HEK293 (cell line): ENCODE measurements around the gene GAS7.

ENCODE experiments used
- CTCF ChIA-PET: fragments of 350-600 bp; formaldehyde crosslinking; extraction: SDS; loops from one replicate; lab custom pipeline; 2021; ENCODE audit warnings: antibody characterized with exemption; lab: Yijun Ruan, JAX
- POLR2A ChIA-PET: fragments of 300-600 bp; formaldehyde crosslinking; extraction: SDS; loops from one replicate; lab custom pipeline; 2020; ENCODE audit warnings: antibody characterized with exemption, inconsistent platforms; lab: Yijun Ruan, JAX
- H3K27ac ChIP-seq: fragments of 200-500 bp; sonication (Bioruptor generic); 2 replicates; pipeline ENCODE4 v1.5.1; 2014; ENCODE audit warnings: low read depth, low read length, control low read depth, inconsistent platforms; ENCODE audit errors: extremely low read depth
- H3K36me3 ChIP-seq, 2 experiments: fragments of 200-500 bp in 1 of 2; sonication (Bioruptor generic) in 1 of 2; 1 replicate in 1 of 2; 2 replicates in 1 of 2; pipeline ENCODE4 v1.5.1; 2014 to 2017; ENCODE audit warnings: inconsistent platforms in 2 of 2, low read length in 2 of 2; ENCODE audit not compliant: control insufficient read depth in 2 of 2, insufficient read depth in 1 of 2
- H3K4me1 ChIP-seq: fragments of 200-500 bp; sonication (Bioruptor generic); 2 replicates; pipeline ENCODE4 v1.5.1; 2014; ENCODE audit warnings: mild to moderate bottlenecking, low read length, inconsistent platforms; ENCODE audit not compliant: control insufficient read depth, insufficient read depth
- H3K4me3 ChIP-seq: 2 replicates; pipeline ENCODE4 v1.5.1; 2011; ENCODE audit warnings: low read depth, mild to moderate bottlenecking, control low read depth, low read length, moderate library complexity
- H3K9me3 ChIP-seq: fragments of 200-500 bp; sonication (Bioruptor generic); 2 replicates; pipeline ENCODE4 v1.5.1; 2014; ENCODE audit warnings: low read depth, low read length, inconsistent platforms; ENCODE audit not compliant: control insufficient read depth, insufficient read depth
- GLI4 ChIP-seq: fragments of 450-650 bp; formaldehyde crosslinking; IDR thresholded peaks from 2 replicates; pipeline ENCODE4 v1.5.1; 2016; ENCODE audit warnings: missing biosample characterization, missing genetic modification characterization
- GLIS2 ChIP-seq: fragments of 450-650 bp; formaldehyde crosslinking; IDR thresholded peaks from 2 replicates; pipeline ENCODE4 v1.5.1; 2016; ENCODE audit warnings: missing biosample characterization, missing genetic modification characterization
- HOXA7 ChIP-seq: sonication (generic); formaldehyde crosslinking; IDR thresholded peaks from 2 replicates; pipeline ENCODE4 v1.8.1; 2022; ENCODE audit warnings: missing genetic modification reagents, borderline replicate concordance
- ZBTB44 ChIP-seq: fragments of 450-650 bp; IDR thresholded peaks from 2 replicates; pipeline ENCODE4 v1.5.1; 2018; ENCODE audit warnings: missing biosample characterization, mild to moderate bottlenecking, missing genetic modification characterization
- ZBTB8A ChIP-seq: fragments of 450-650 bp; formaldehyde crosslinking; IDR thresholded peaks from 2 replicates; pipeline ENCODE4 v1.5.1; 2016; ENCODE audit warnings: missing biosample characterization, missing genetic modification characterization
- ZNF132 ChIP-seq: fragments of 450-650 bp; formaldehyde crosslinking; IDR thresholded peaks from 2 replicates; pipeline ENCODE4 v1.5.1; 2017; ENCODE audit warnings: missing biosample characterization, missing genetic modification characterization, borderline replicate concordance
- ZNF140 ChIP-seq: fragments of 450-650 bp; formaldehyde crosslinking; IDR thresholded peaks from 2 replicates; pipeline ENCODE4 v1.5.1; 2016; ENCODE audit warnings: missing biosample characterization, missing genetic modification characterization
- ZNF202 ChIP-seq: fragments of 450-650 bp; formaldehyde crosslinking; IDR thresholded peaks from 2 replicates; pipeline ENCODE4 v1.5.1; 2016; ENCODE audit warnings: missing biosample characterization, missing genetic modification characterization, borderline replicate concordance
- ZNF324 ChIP-seq: fragments of 450-650 bp; formaldehyde crosslinking; IDR thresholded peaks from 2 replicates; pipeline ENCODE4 v1.5.1; 2016; ENCODE audit warnings: missing biosample characterization, missing genetic modification characterization
- ZNF571 ChIP-seq: fragments of 450-650 bp; formaldehyde crosslinking; IDR thresholded peaks from 2 replicates; pipeline ENCODE4 v1.5.0; 2017; ENCODE audit warnings: missing biosample characterization, missing genetic modification characterization
- ZNF776 ChIP-seq: fragments of 450-650 bp; formaldehyde crosslinking; IDR thresholded peaks from 2 replicates; pipeline ENCODE4 v1.5.0; 2017; ENCODE audit warnings: missing biosample characterization, missing genetic modification characterization, borderline replicate concordance
- ZNF785 ChIP-seq: fragments of 450-650 bp; formaldehyde crosslinking; IDR thresholded peaks from 2 replicates; pipeline ENCODE4 v1.5.1; 2016; ENCODE audit warnings: missing biosample characterization, missing genetic modification characterization
- TF ChIP-seq, protein P1 (sequence below): fragments of 450-650 bp; formaldehyde crosslinking; IDR thresholded peaks from 2 replicates; pipeline ENCODE4 v1.5.1; 2016; ENCODE audit warnings: missing biosample characterization, missing genetic modification characterization
- TF ChIP-seq, protein P2 (sequence below): fragments of 450-650 bp; formaldehyde crosslinking; IDR thresholded peaks from 2 replicates; pipeline ENCODE4 v1.5.1; 2016; ENCODE audit warnings: missing biosample characterization, missing genetic modification characterization
- TF ChIP-seq, protein P3 (sequence below): IDR thresholded peaks from 2 replicates; pipeline ENCODE4 v1.6.1; 2011; ENCODE audit warnings: mild to moderate bottlenecking, low read depth, low read length, borderline replicate concordance

Gene GAS7

DNA sequence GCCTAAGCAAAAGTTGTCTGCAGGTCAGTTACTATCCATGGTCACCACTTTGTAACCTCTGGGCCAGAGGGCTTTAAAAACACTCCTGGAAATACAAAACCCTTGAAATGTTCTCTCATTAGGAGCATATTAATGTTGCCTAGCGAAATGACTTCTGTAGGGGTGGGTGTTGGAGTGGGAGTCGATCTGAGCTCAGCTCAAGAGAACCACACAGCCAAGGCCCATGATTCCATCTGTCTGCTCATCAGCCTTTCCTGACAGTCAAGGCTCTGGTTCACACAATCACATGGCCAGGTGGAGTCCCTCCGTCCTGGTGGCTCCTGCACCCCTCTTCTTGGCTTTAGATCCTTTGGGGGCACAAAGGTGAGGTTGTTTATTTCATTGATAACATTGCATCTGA lies 320.1 kb downstream of the GAS7 start:
- Histone ChIP-seq H3K27ac (no peak overlapping the region), H3K36me3 (no peaks in the 10 kb centered on the region), H3K4me3 (no peak overlapping the region), H3K4me1 (no peaks in the 10 kb centered on the region), H3K9me3 (no peaks in the 10 kb centered on the region)
- CTCF ChIA-PET = interaction anchor here (0.6 to 4.9 kb wide), 4 partner anchors 12 to 150 kb away, joined by 3 to 56 read pairs (median 4); no protein-coding TSS in a partner anchor
- TF ChIP-seq ZNF202 (tag by site-specific recombination) = no peak
- TF ChIP-seq GLIS2 (tag by site-specific recombination) = no peak
- TF ChIP-seq, protein P1, sequence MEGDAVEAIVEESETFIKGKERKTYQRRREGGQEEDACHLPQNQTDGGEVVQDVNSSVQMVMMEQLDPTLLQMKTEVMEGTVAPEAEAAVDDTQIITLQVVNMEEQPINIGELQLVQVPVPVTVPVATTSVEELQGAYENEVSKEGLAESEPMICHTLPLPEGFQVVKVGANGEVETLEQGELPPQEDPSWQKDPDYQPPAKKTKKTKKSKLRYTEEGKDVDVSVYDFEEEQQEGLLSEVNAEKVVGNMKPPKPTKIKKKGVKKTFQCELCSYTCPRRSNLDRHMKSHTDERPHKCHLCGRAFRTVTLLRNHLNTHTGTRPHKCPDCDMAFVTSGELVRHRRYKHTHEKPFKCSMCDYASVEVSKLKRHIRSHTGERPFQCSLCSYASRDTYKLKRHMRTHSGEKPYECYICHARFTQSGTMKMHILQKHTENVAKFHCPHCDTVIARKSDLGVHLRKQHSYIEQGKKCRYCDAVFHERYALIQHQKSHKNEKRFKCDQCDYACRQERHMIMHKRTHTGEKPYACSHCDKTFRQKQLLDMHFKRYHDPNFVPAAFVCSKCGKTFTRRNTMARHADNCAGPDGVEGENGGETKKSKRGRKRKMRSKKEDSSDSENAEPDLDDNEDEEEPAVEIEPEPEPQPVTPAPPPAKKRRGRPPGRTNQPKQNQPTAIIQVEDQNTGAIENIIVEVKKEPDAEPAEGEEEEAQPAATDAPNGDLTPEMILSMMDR (tag by site-specific recombination) = no peak
- TF ChIP-seq, protein P2, sequence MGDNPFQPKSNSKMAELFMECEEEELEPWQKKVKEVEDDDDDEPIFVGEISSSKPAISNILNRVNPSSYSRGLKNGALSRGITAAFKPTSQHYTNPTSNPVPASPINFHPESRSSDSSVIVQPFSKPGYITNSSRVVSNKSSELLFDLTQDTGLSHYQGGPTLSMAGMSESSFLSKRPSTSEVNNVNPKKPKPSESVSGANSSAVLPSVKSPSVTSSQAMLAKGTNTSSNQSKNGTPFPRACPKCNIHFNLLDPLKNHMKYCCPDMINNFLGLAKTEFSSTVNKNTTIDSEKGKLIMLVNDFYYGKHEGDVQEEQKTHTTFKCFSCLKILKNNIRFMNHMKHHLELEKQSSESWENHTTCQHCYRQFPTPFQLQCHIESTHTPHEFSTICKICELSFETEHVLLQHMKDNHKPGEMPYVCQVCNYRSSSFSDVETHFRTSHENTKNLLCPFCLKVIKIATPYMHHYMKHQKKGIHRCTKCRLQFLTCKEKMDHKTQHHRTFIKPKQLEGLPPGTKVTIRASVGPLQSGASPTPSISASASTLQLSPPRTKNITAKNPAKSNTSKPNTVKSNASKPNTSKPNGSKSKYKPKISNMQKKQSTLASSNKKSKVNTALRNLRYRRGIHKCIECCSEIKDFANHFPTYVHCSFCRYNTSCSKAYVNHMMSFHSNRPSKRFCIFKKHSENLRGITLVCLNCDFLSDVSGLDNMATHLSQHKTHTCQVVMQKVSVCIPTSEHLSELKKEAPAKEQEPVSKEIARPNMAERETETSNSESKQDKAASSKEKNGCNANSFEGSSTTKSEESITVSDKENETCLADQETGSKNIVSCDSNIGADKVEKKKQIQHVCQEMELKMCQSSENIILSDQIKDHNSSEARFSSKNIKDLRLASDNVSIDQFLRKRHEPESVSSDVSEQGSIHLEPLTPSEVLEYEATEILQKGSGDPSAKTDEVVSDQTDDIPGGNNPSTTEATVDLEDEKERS (tag by site-specific recombination) = no peak
- TF ChIP-seq ZNF785 (tag by site-specific recombination) = no peak
- TF ChIP-seq ZNF140 = no peak
- TF ChIP-seq ZNF776 (tag by site-specific recombination) = no peak
- TF ChIP-seq, protein P3, sequence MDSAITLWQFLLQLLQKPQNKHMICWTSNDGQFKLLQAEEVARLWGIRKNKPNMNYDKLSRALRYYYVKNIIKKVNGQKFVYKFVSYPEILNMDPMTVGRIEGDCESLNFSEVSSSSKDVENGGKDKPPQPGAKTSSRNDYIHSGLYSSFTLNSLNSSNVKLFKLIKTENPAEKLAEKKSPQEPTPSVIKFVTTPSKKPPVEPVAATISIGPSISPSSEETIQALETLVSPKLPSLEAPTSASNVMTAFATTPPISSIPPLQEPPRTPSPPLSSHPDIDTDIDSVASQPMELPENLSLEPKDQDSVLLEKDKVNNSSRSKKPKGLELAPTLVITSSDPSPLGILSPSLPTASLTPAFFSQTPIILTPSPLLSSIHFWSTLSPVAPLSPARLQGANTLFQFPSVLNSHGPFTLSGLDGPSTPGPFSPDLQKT = no peak
- no peak for TF ChIP-seq HOXA7 (CRISPR knock-in tag)
- no peak for TF ChIP-seq ZBTB44 (tag by site-specific recombination)
- no peak for TF ChIP-seq ZNF571 (tag by site-specific recombination)
- no peak for TF ChIP-seq ZNF132 (tag by site-specific recombination)
- POLR2A ChIA-PET = no interaction called here

GRCh38 chr17:9875441-9875840 lies 323.0 kb downstream of the GAS7 start:
- CTCF ChIA-PET = interaction anchor here (0.6 to 1.9 kb wide), 4 partner anchors 9 to 128 kb away, joined by 3 to 6 read pairs (median 4); no protein-coding TSS in a partner anchor
- Histone ChIP-seq H3K27ac (no peak overlapping the region), H3K36me3 (no peaks in the 10 kb centered on the region), H3K9me3 (no peaks in the 10 kb centered on the region), H3K4me1 (no peaks in the 10 kb centered on the region), H3K4me3 (no peak overlapping the region)
- POLR2A ChIA-PET = no interaction called here
- TF ChIP-seq GLI4 (tag by site-specific recombination) (no peak), ZBTB8A (tag by site-specific recombination) (no peak), ZNF324 (tag by site-specific recombination) (no peak), HOXA7 (CRISPR knock-in tag) (no peak)
